ENCODE results near the gene EMC10.

Gene EMC10

DNA sequence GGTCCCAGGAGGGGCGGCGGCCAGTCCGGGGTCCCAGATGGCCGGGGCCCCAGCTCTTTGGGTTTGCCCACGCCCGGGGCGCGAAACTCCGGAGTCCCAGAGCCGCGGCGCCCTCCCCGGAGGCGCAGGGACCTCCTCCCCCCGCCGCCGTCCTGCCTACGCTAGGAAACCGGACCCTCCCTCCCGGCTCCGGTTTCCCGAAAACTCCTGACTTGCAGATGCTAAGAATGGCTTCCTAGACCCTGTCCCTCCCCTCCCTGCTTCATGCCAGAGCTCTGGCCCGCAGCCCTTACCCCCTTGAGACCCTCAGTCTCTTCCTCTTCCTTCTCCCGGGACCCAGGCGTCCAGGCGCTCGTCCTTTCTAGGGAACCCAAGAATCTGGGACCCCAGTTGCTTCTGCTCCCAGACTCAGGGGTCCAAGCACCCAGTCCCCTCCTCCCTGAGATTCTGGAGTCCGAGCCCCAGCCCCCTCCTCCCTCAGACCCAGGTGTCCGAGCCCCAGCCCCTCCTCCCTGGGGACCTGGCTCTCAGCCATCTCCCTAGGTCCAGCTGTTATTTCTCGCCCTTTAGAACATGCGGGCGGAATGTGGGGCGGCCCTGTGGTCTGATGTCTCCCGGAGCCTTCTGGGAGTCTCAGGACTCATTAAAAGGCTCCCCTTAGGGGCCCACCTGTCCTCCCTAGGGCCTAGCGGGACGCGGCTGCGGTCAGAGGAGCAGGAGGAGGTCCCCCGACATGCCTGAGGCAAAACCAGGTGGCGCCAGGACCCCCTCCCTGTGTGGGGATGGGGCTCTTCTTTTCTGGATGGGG lies 43.9 kb upstream of the EMC10 start, which contains the start of gene MYBPC2 (continued):
- TF ChIP-seq, protein P1, sequence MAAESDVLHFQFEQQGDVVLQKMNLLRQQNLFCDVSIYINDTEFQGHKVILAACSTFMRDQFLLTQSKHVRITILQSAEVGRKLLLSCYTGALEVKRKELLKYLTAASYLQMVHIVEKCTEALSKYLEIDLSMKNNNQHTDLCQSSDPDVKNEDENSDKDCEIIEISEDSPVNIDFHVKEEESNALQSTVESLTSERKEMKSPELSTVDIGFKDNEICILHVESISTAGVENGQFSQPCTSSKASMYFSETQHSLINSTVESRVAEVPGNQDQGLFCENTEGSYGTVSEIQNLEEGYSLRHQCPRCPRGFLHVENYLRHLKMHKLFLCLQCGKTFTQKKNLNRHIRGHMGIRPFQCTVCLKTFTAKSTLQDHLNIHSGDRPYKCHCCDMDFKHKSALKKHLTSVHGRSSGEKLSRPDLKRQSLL (tag by site-specific recombination; IDR thresholded peaks at IDR 0.05) = no peak
- TF ChIP-seq GLIS1 (tag by site-specific recombination; IDR thresholded peaks at IDR 0.05) (peak; percentile 83), KLF16 (tag by site-specific recombination; IDR thresholded peaks at IDR 0.05) (peak; percentile 49; the same call in 1 of the 2 replicates), ZEB2 (tag by site-specific recombination; IDR thresholded peaks at IDR 0.05) (0 out of 2 replicates have a peak, but pooled peaks have one; percentile 26), WT1 (tag by site-specific recombination; IDR thresholded peaks at IDR 0.05) (peak; percentile 65), ZNF16 (tag by site-specific recombination; IDR thresholded peaks at IDR 0.05; ENCODE audit: low read depth) (no peak), ZNF692 (tag by site-specific recombination; IDR thresholded peaks at IDR 0.05) (peak; percentile 73; the same call in 1 of the 2 replicates), ZNF341 (tag by site-specific recombination; IDR thresholded peaks at IDR 0.05; ENCODE audit: low read depth) (peak; percentile 52; the same call in 1 of the 2 replicates), MZF1 (tag by site-specific recombination; IDR thresholded peaks at IDR 0.05; ENCODE audit: borderline replicate concordance) (no peak), ZNF350 (tag by site-specific recombination; IDR thresholded peaks at IDR 0.05) (no peak), ZNF571 (tag by site-specific recombination; IDR thresholded peaks at IDR 0.05) (no peak), ZBTB20 (tag by site-specific recombination; IDR thresholded peaks at IDR 0.05) (peak; percentile 55), EGR2 (tag by site-specific recombination; IDR thresholded peaks at IDR 0.05; ENCODE audit: low read depth) (peak; percentile 68), ZBTB1 (tag by site-specific recombination; IDR thresholded peaks at IDR 0.05) (no peak), ZSCAN30 (tag by site-specific recombination; IDR thresholded peaks at IDR 0.05) (no peak), KLF1 (tag by site-specific recombination; IDR thresholded peaks at IDR 0.05) (peak; percentile 52), ZNF624 (tag by site-specific recombination; IDR thresholded peaks at IDR 0.05) (no peak), ZNF280C (tag by site-specific recombination; IDR thresholded peaks at IDR 0.05) (no peak)
- TF ChIP-seq, protein P2, sequence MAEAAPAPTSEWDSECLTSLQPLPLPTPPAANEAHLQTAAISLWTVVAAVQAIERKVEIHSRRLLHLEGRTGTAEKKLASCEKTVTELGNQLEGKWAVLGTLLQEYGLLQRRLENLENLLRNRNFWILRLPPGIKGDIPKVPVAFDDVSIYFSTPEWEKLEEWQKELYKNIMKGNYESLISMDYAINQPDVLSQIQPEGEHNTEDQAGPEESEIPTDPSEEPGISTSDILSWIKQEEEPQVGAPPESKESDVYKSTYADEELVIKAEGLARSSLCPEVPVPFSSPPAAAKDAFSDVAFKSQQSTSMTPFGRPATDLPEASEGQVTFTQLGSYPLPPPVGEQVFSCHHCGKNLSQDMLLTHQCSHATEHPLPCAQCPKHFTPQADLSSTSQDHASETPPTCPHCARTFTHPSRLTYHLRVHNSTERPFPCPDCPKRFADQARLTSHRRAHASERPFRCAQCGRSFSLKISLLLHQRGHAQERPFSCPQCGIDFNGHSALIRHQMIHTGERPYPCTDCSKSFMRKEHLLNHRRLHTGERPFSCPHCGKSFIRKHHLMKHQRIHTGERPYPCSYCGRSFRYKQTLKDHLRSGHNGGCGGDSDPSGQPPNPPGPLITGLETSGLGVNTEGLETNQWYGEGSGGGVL (tag by site-specific recombination; IDR thresholded peaks at IDR 0.05) = peak; percentile 41; the same call in 1 of the 2 replicates
- TF ChIP-seq, protein P3, sequence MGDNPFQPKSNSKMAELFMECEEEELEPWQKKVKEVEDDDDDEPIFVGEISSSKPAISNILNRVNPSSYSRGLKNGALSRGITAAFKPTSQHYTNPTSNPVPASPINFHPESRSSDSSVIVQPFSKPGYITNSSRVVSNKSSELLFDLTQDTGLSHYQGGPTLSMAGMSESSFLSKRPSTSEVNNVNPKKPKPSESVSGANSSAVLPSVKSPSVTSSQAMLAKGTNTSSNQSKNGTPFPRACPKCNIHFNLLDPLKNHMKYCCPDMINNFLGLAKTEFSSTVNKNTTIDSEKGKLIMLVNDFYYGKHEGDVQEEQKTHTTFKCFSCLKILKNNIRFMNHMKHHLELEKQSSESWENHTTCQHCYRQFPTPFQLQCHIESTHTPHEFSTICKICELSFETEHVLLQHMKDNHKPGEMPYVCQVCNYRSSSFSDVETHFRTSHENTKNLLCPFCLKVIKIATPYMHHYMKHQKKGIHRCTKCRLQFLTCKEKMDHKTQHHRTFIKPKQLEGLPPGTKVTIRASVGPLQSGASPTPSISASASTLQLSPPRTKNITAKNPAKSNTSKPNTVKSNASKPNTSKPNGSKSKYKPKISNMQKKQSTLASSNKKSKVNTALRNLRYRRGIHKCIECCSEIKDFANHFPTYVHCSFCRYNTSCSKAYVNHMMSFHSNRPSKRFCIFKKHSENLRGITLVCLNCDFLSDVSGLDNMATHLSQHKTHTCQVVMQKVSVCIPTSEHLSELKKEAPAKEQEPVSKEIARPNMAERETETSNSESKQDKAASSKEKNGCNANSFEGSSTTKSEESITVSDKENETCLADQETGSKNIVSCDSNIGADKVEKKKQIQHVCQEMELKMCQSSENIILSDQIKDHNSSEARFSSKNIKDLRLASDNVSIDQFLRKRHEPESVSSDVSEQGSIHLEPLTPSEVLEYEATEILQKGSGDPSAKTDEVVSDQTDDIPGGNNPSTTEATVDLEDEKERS (tag by site-specific recombination; IDR thresholded peaks at IDR 0.05) = no peak
- TF ChIP-seq, protein P4, sequence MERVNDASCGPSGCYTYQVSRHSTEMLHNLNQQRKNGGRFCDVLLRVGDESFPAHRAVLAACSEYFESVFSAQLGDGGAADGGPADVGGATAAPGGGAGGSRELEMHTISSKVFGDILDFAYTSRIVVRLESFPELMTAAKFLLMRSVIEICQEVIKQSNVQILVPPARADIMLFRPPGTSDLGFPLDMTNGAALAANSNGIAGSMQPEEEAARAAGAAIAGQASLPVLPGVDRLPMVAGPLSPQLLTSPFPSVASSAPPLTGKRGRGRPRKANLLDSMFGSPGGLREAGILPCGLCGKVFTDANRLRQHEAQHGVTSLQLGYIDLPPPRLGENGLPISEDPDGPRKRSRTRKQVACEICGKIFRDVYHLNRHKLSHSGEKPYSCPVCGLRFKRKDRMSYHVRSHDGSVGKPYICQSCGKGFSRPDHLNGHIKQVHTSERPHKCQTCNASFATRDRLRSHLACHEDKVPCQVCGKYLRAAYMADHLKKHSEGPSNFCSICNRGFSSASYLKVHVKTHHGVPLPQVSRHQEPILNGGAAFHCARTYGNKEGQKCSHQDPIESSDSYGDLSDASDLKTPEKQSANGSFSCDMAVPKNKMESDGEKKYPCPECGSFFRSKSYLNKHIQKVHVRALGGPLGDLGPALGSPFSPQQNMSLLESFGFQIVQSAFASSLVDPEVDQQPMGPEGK (tag by site-specific recombination; IDR thresholded peaks at IDR 0.05) = no peak; the same call in 1 of the 2 replicates
- TF ChIP-seq, protein P5, sequence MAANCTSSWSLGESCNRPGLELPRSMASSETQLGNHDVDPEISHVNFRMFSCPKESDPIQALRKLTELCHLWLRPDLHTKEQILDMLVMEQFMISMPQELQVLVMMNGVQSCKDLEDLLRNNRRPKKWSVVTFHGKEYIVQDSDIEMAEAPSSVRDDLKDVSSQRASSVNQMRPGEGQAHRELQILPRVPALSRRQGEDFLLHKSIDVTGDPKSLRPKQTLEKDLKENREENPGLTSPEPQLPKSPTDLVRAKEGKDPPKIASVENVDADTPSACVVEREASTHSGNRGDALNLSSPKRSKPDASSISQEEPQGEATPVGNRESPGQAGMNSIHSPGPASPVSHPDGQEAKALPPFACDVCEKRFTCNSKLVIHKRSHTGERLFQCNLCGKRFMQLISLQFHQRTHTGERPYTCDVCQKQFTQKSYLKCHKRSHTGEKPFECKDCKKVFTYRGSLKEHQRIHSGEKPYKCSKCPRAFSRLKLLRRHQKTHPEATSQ (tag by site-specific recombination; IDR thresholded peaks at IDR 0.05) = no peak
- TF ChIP-seq, protein P6, sequence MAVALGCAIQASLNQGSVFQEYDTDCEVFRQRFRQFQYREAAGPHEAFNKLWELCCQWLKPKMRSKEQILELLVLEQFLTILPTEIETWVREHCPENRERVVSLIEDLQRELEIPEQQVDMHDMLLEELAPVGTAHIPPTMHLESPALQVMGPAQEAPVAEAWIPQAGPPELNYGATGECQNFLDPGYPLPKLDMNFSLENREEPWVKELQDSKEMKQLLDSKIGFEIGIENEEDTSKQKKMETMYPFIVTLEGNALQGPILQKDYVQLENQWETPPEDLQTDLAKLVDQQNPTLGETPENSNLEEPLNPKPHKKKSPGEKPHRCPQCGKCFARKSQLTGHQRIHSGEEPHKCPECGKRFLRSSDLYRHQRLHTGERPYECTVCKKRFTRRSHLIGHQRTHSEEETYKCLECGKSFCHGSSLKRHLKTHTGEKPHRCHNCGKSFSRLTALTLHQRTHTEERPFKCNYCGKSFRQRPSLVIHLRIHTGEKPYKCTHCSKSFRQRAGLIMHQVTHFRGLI (tag by site-specific recombination; IDR thresholded peaks at IDR 0.05) = no peak

Measured in HEK293 (cell line).